Endometrial microvascular endothelial cells (primary cell): ENCODE results near the gene DHX32. TPM values are rescaled to one million over a fixed set of nuclear protein-coding genes. Genes with fewer than 3 reads are reported as not detected.

Source experiments
- total RNA-seq: library from RNA; depleted of rRNA; stranded (reverse); fragments of >200 nt; gene quantifications from one replicate; pipeline ENCODE4 v1.2.3, GENCODE V29; 2015; ENCODE audit errors: inconsistent ontology term

Gene DHX32
- total RNA-seq, 1 donor from 2014 or later, result 47.0 TPM

Other genes starting within 250 kb of the DHX32 start
- gene TEX36, start 198.1 kb downstream of the DHX32 start, total RNA-seq, result not detected
- gene EDRF1, start 161.6 kb downstream of the DHX32 start, total RNA-seq, result 17.8 TPM
- gene MMP21, start 105.5 kb downstream of the DHX32 start, total RNA-seq, result not detected
- gene UROS, start 58.0 kb downstream of the DHX32 start, total RNA-seq, result 67.1 TPM
- 76.3 TPM for gene BCCIP, start 57.7 kb downstream of the DHX32 start, total RNA-seq
- gene FANK1, start 15.3 kb upstream of the DHX32 start, total RNA-seq, result 3.7 TPM